GM23338 (cell line): ENCODE results near the gene MET. TPM values are rescaled to one million over a fixed set of nuclear protein-coding genes. Genes with fewer than 3 reads are reported as not detected.

Source experiments
- ATAC-seq: fragments of 200-7000 bp; cut with Tn5 transposase; 3 replicates; pipeline ENCODE4 v1.9.1; 2020
- DNase-seq: peaks from one replicate; pipeline ENCODE4 v3.0.0-alpha.2; 2015; ENCODE audit warnings: low spot score
- H2AFZ ChIP-seq: fragments of 200-600 bp; sonication (generic); 2 replicates; pipeline ENCODE4 v1.8.0; 2016; ENCODE audit warnings: antibody characterized with exemption, mild to moderate bottlenecking, moderate library complexity
- H3F3A ChIP-seq: fragments of 200-600 bp; sonication (generic); replicated peaks from 2 replicates; pipeline ENCODE4 v1.8.0; 2017; ENCODE audit warnings: antibody characterized with exemption, mixed run types, low read depth
- H3K27ac ChIP-seq: fragments of 200-600 bp; sonication (generic); 2 replicates; pipeline ENCODE4 v1.6.1; 2016; ENCODE audit warnings: low read depth
- H3K27me3 ChIP-seq: fragments of 200-600 bp; sonication (generic); 2 replicates; pipeline ENCODE4 v1.8.0; 2016; ENCODE audit warnings: mild to moderate bottlenecking, mixed run types, moderate library complexity; ENCODE audit not compliant: insufficient read depth
- H3K36me3 ChIP-seq: fragments of 200-600 bp; sonication (generic); 2 replicates; pipeline ENCODE4 v1.8.0; 2016; ENCODE audit warnings: mild to moderate bottlenecking; ENCODE audit not compliant: insufficient read depth
- H3K4me1 ChIP-seq: fragments of 200-600 bp; sonication (generic); 2 replicates; pipeline ENCODE4 v1.8.0; 2016; ENCODE audit warnings: mild to moderate bottlenecking, moderate library complexity; ENCODE audit not compliant: insufficient read depth
- H3K4me2 ChIP-seq: fragments of 200-600 bp; sonication (generic); 2 replicates; pipeline ENCODE4 v1.7.1; 2017; ENCODE audit warnings: mixed run types
- H3K4me3 ChIP-seq: fragments of 200-600 bp; sonication (generic); 2 replicates; pipeline ENCODE4 v1.6.1; 2016; ENCODE audit warnings: mixed run types
- H3K79me2 ChIP-seq: fragments of 200-600 bp; sonication (generic); replicated peaks from 2 replicates; pipeline ENCODE4 v1.8.0; 2017; ENCODE audit warnings: mild to moderate bottlenecking; ENCODE audit not compliant: insufficient read depth
- H3K9me2 ChIP-seq: fragments of 200-600 bp; sonication (generic); 2 replicates; pipeline ENCODE4 v1.8.0; 2017; ENCODE audit not compliant: insufficient read depth
- H4K20me1 ChIP-seq: fragments of 200-600 bp; sonication (generic); replicated peaks from 2 replicates; pipeline ENCODE4 v1.8.0; 2017; ENCODE audit warnings: mild to moderate bottlenecking; ENCODE audit not compliant: insufficient read depth
- H3K27ac Mint-ChIP-seq: 2 replicates; pipeline ENCODE4 v1.8.0; 2020; ENCODE audit warnings: inconsistent platforms, mild to moderate bottlenecking, moderate library complexity, mixed read lengths
- H3K27me3 Mint-ChIP-seq: 3 replicates; pipeline ENCODE4 v1.8.0; 2022; ENCODE audit warnings: low read depth, mild to moderate bottlenecking, moderate library complexity, mixed read lengths, inconsistent platforms; ENCODE audit not compliant: insufficient read depth, poor library complexity
- H3K36me3 Mint-ChIP-seq: 3 replicates; pipeline ENCODE4 v1.8.0; 2021; ENCODE audit warnings: low read depth, mild to moderate bottlenecking, inconsistent platforms, moderate library complexity, mixed read lengths
- H3K4me1 Mint-ChIP-seq: 3 replicates; pipeline ENCODE4 v1.8.0; 2020; ENCODE audit warnings: mild to moderate bottlenecking, inconsistent platforms, mixed read lengths
- H3K4me3 Mint-ChIP-seq: 3 replicates; pipeline ENCODE4 v1.8.0; 2021; ENCODE audit warnings: moderate library complexity, mild to moderate bottlenecking, inconsistent platforms, mixed read lengths
- H3K9me3 Mint-ChIP-seq: 3 replicates; pipeline ENCODE4 v1.8.0; 2020; ENCODE audit warnings: moderate library complexity, mild to moderate bottlenecking, inconsistent platforms, mixed read lengths
- CREB1 ChIP-seq: fragments of 250-450 bp; sonication (Bioruptor Pico); IDR thresholded peaks from 2 replicates; pipeline ENCODE4 v1.5.0; 2020; ENCODE audit warnings: low read depth, mild to moderate bottlenecking, moderate library complexity
- CTCF ChIP-seq, 2 experiments: fragments of 200-600 bp in 1 of 2; sonication (generic) in 1 of 2; conservative IDR thresholded peaks; 2 replicates each; pipeline versions ENCODE4 v1.5.1 to v1.6.1; 2016 to 2017; ENCODE audit warnings: antibody characterized with exemption in 2 of 2, low read depth in 2 of 2, mild to moderate bottlenecking in 2 of 2, moderate library complexity in 1 of 2
- ETS1 ChIP-seq: IDR thresholded peaks from 2 replicates; pipeline ENCODE4 v1.6.1; 2016; ENCODE audit warnings: antibody characterized with exemption
- EZH2 ChIP-seq: fragments of 200-600 bp; sonication (generic); IDR thresholded peaks from one replicate; pipeline ENCODE4 v1.8.0; 2017; ENCODE audit warnings: antibody characterized with exemption, mild to moderate bottlenecking, low read depth; ENCODE audit not compliant: unreplicated experiment
- EZH2phosphoT487 ChIP-seq: fragments of 200-600 bp; sonication (generic); IDR thresholded peaks from one replicate; pipeline ENCODE4 v1.8.1; 2018; ENCODE audit warnings: antibody characterized with exemption; ENCODE audit not compliant: unreplicated experiment
- JUNB ChIP-seq: IDR thresholded peaks from one replicate; pipeline ENCODE4 v1.6.1; 2016; ENCODE audit warnings: antibody characterized with exemption; ENCODE audit not compliant: unreplicated experiment
- NANOG ChIP-seq: IDR thresholded peaks from 2 replicates; pipeline ENCODE4 v1.6.1; 2016; ENCODE audit warnings: antibody characterized with exemption, borderline replicate concordance
- POLR2AphosphoS5 ChIP-seq: IDR thresholded peaks from 2 replicates; pipeline ENCODE4 v1.6.1; 2016; ENCODE audit warnings: antibody characterized with exemption, low read depth
- REST ChIP-seq: IDR thresholded peaks from one replicate; pipeline ENCODE4 v1.6.1; 2018; ENCODE audit warnings: antibody characterized with exemption; ENCODE audit not compliant: unreplicated experiment
- STAT1 ChIP-seq: IDR thresholded peaks from one replicate; pipeline ENCODE4 v1.6.1; 2016; ENCODE audit warnings: antibody characterized with exemption; ENCODE audit not compliant: unreplicated experiment
- ZNF114 ChIP-seq: fragments of 250-450 bp; sonication (Bioruptor Pico); IDR thresholded peaks from 2 replicates; pipeline ENCODE4 v1.5.0; 2020; ENCODE audit warnings: mild to moderate bottlenecking, moderate library complexity
- ZNF331 ChIP-seq: fragments of 250-450 bp; sonication (Bioruptor Pico); IDR thresholded peaks from 2 replicates; pipeline ENCODE4 v1.5.0; 2020; ENCODE audit warnings: low read depth, mild to moderate bottlenecking, moderate library complexity
- ZNF462 ChIP-seq: fragments of 250-450 bp; sonication (Bioruptor Pico); IDR thresholded peaks from 2 replicates; pipeline ENCODE4 v1.5.0; 2020; ENCODE audit warnings: mild to moderate bottlenecking, moderate library complexity
- polyA plus RNA-seq: library from polyadenylated mRNA; unstranded; fragments of >200 nt; fragmentation: Nextera tagmentation; extraction: Ambion mirVana; gene quantifications from 2 replicates; pipeline ENCODE4 v1.2.1, GENCODE V29; 2016
- total RNA-seq: library from RNA; depleted of rRNA; stranded (reverse); fragments of >200 nt; shearing (Covaris generic); gene quantifications from 2 replicates; pipeline ENCODE4 v1.2.3, GENCODE V29; 2014

MET gene
- total and polyA plus RNA-seq, 2 experiments from 2014 or later: 4.8 to 23.1 TPM

GRCh38 chr7:116698396-116698795, 26.4 kb downstream of the MET start:
- H3K27me3 Mint-ChIP-seq: no peaks in the 10 kb centered on the region
- no peaks in the 10 kb centered on the region for H3F3A ChIP-seq
- H3K27me3 ChIP-seq: no peaks in the 10 kb centered on the region
- peaks cover 6% of the 10 kb centered on the region; the same call in 1 of the 2 replicates for H3K4me1 ChIP-seq
- DNase-seq (no peak), ATAC-seq (no peak)
- H3K36me3 ChIP-seq: no peaks in the 10 kb centered on the region
- no peak overlapping the region for H3K4me3 Mint-ChIP-seq
- no peak overlapping the region for H3K4me2 ChIP-seq
- H3K4me3 ChIP-seq: no peak overlapping the region
- H3K36me3 Mint-ChIP-seq: no peaks in the 10 kb centered on the region
- H3K27ac Mint-ChIP-seq: no peak overlapping the region
- H3K27ac ChIP-seq: no peak overlapping the region
- H3K9me2 ChIP-seq: 0 out of 2 replicates have a peak, but pooled peaks cover 8% of the 10 kb centered on the region
- H3K4me1 Mint-ChIP-seq: peaks cover 12% of the 10 kb centered on the region; the same call in 2 of the 3 replicates
- H3K9me3 Mint-ChIP-seq: no peaks in the 10 kb centered on the region
- H4K20me1 ChIP-seq: no peaks in the 10 kb centered on the region
- H2AFZ ChIP-seq: no peak overlapping the region
- no peaks in the 10 kb centered on the region for H3K79me2 ChIP-seq
- TF ChIP-seq EZH2 (no peak), ZNF462 (no peak), ZNF114 (CRISPR knock-in tag) (no peak), STAT1 (no peak), CREB1 (CRISPR knock-in tag) (no peak), NANOG (no peak), POLR2AphosphoS5 (no peak), ZNF331 (CRISPR knock-in tag) (no peak), EZH2phosphoT487 (no peak), CTCF (conservative IDR thresholded peaks at IDR 0.05; ENCODE audit: low read depth in 2 of 2) (no peak), ETS1 (no peak), JUNB (no peak), REST (no peak)
